HL-60/S4 (cell line): ENCODE data around the gene SERP2.

Experiments used
- in situ Hi-C: fragments of 300-500 bp; cut with MboI; formaldehyde crosslinking; loops from 2 replicates; pipeline ENCODE4 v1.14.3; 2022; ENCODE audit warnings: low sequenced_read_pairs

Gene SERP2

DNA sequence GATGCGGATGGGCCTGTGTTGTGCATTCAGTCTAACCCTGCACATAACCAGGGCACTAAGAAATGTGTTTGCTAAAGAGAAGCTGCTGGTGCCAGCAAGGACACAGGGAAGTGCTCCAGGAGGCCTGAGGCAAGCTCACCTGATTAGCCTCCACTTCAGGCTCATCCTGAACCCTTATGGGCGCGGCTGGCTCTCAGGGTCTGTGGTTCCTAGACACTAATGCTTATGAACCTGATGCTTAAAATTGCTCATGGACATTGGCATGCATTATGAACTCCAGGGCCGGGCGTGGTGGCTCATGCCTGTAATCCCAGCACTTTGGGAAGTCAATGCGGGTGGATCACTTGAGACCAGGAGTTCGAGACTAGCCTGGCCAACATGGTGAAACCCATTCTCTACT lies 34.3 kb downstream of the SERP2 start:
- in situ Hi-C loops, result no loop called here

DNA sequence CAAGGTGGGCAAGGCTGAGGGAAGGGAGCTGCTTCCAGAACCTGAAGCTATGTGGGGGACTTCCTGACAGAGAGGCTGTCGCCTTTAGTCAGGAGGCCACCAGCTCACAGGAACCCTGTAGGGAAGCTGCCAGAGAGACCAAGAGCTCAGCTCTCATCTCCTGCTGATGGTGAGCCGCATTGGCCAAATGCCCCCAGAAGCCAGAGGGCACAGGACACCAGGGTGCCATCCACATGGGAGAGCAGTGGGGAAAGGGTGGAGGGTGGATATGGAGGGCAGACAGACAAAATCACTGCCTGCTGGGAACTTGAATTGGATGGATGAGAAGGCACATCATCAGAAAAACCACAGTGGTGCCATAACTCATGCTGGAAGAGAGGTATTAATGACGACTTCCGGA lies 36.0 kb downstream of the SERP2 start:
- in situ Hi-C loops, result no loop called here

DNA sequence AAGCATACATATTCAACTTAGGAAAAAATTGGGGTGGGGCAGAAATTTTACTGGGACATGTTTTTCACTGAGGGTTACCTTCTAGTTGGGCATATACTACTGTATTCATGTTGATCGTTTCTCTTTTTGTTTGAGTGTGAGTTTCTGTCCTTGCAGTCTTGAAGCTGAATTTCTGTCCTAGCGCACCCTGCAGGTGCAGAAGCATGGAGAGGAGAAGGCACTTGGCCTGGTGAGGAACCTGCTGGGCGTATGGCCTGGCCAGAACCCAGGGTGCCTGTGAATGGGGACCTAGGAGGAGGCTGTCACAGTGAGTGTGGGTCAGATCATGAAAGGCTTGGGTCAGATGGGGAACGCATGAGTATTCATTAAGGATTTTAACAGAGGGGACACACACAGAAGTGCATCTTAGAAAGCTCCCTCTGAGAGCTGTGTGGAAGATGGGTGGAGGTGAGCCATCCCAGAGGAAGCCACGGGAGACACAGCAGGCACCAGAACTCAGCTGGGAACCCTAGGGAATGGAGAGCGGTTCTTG lies 36.8 kb downstream of the SERP2 start:
- in situ Hi-C loops, result no loop called here

DNA sequence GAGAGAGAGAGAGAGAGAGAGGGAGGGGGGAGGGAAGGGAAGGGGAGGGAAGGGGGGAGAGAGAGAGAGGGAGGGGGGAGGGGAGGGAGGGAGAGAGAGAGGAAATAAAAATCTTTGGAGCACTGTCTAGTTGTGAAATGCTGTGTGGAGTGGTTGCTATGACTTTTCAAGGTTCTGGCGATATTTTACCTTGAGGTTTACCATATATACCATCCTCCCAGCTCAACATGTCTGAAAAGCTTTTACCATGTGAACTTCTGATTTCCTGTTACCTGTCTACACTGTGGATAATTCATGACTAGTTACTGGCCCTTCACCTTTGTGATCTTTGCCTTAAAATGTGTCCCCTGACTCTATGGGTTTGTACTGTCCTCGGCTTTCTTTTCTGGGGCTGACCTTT lies 38.2 kb downstream of the SERP2 start:
- in situ Hi-C loops, result no loop called here

DNA sequence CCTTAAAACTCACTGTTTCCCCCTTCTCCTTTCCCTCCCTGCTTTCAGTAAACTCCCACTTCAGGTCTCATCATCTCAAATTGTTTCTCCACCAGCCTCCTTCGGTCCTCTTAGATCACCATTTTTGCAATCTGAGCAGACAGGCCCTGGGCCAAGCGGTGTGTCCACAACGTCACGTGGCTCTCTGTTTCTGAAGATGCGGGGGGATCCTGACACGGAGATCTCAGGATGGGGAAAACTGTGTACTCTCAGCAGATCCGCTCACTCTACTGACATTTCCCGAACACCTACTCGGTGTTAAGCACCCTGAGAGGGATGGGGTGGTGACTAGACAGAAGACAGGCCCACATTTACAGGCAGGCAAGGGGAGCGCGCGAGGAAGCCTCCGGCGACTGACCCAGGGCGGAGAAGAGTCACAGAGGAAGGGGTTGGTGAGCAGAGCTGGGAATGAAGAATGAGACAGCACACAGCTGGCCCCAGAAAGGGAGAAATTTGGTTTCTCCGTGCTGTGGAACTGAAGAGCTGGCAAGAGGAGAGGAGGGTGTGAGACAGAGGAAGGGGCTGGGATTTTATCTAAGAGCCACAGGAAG lies 38.8 kb downstream of the SERP2 start:
- in situ Hi-C loops, result no loop called here

DNA sequence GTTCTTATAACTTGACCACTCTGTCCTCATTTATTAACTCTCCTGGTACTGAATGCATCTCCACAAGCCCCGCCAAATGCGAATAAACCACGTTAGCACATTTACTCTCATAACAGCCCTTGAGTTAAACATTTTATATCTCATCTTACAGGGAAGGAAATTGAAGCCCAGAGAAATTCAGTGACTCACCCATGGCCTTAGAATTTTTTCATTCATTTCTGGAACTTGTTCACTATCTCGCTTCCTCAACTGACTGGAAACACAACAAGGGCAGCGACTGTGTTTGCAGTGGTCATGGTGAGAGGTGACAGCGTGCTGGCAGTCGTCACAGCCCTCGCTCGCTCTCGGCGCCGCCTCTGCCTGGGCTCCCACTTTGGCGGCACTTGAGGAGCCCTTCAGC lies 39.5 kb downstream of the SERP2 start:
- in situ Hi-C loops, result no loop called here

DNA sequence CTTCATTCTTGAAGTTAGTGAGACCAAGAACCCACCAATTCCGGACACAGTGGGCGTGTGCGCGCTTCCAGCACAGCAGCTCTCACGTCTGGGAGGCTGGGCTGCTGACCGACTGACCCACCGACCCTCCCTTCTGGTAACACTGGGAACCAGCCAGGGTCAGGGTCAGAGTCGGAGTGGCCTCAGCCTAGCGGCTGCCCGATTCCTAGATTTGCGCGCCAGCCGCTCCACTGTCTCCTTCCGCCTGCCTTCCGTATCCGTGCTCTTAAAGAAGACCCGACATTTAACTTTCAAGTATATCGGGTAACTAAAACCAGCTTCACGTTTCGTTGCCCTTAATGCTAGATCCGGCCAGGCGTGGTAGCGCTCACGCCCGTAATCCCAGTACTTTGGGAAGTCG lies 41.1 kb downstream of the SERP2 start:
- in situ Hi-C loops, result no loop called here

DNA sequence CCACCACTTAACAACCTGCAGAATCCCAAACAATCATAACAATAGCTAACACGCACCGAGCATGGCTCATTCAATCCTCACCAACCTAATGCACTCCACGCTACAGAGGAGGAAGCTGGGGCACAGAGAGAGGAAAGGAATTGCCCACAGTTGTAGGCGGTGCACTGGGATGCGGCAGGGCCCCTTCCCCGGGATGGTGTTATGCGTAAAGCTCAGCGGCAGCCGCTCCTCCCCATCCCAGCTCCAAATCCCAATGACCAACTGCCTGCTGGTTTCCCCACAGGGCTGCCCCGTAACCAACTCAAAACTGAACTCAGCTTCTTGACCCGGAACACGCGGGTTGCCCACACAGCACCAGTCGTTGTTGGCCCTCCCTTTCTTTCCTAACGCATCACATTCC lies 42.2 kb downstream of the SERP2 start:
- in situ Hi-C loops, result no loop called here

DNA sequence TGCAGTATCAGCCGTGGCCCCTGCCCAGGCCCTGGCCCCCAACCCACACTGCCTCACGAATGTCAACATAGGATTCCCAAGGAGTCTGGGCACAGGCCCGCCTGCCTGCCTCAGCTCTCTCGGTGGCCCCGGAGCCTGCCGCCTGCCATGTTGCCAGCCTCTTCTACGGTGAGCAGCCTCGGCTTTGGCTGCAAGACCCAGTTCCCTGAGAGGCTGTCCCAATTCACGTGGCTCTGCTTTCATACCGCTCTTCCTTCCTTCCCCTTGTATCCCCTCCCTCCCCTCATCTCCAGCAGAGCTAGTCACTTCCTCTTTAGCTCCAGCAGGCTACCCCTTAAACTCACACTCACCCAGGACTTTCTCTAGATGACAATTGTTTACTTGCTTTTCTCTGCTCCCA lies 42.7 kb downstream of the SERP2 start:
- in situ Hi-C loops, result no loop called here

DNA sequence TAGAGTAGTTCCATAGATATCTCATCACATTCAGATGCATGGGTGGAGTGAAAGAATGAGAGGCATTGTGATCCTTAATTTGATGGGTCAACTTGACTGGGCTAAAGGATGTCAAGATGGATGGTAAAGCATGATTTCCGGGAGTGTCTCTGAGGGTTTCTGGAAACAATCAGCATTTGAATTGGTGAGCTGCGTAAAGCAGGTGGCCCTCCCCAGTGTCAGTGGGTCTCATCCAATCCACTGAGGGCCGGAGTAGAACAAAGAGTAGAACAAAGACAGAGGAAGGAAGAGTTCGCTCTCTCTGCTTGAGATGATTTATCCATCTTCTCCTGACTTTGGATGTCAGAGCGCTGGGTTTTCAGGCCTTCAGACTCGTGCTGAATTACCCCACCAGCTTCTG lies 43.1 kb downstream of the SERP2 start:
- in situ Hi-C loops, result no loop called here

DNA sequence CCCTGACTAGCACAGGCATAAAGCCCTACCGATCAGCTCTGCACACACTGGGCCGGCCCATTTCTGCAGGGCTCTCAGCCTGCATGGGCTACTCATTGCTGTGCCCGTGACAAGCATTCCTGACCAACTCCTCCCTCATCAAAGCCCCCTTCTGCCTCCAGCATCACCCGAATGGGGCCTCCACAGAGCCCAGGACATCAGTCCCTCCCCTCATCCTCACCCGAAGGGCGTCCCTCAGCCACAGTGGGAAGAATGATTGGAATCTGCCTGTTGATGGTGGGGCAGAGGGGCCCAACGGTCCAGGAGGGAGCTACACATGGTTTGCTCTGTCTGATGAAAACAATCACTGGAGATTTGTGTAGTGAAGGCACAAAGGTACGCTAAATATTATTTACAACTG lies 43.8 kb downstream of the SERP2 start:
- in situ Hi-C loops, result no loop called here

DNA sequence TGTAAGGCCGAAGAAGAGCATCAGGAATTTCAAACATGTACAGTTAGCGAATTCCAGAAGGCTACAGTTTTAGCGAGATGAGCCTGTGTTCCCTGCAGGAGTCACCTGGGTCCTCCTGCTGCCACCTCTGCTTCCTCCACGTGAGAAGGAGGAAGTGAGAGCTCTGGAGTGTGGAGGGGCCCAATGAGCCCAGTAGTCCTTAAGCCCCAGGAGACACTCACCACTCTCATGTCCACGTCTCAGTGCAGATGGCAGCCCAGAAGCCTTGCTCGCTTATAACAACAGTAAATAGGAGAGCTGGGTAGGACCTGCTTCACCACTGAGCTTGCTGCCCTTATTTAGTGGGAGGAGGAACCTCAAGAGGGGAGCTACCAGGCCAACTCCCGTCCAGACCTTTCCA lies 44.3 kb downstream of the SERP2 start:
- in situ Hi-C loops, result no loop called here

DNA sequence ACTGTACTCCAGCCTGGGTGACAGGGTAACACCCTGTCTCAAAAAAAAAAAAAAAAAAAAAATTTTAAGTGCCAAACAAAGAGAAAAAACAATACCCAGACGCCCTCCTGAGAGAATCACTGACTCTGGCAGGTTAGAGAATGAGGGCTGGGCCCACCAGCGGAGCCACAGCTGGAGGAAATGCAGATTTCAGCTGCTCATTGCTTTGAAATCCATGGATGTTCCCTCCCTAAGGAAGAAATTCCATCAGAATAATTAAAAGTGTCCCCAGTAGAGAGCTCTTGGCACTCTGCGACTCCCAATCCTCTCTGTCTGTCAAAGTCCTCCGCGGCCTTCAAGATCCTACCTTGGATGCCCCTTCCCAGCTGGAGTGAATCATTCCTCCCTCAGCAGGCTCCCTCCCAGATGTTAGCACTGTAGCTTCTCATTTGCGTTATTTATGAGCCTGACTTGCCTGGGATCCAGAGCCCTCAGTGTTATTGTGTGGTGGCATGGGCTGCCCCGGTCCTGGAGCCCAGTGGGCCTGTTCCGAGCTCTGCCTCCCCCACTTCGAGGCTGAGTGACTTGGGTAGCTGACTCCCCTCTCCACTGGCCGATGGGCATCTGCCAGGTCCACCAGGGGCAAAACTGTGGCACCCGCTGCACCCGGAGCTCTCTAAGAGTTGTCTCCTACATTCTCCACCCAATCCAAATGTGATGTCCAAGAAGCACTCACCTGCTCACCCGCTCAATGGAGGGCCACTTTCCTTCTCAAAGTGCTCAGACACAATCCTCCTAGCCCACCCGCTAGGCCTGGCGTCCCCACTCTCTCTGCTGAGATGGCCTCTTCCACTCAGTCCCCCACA lies 47.0 kb downstream of the SERP2 start:
- in situ Hi-C loops, result no loop called here

DNA sequence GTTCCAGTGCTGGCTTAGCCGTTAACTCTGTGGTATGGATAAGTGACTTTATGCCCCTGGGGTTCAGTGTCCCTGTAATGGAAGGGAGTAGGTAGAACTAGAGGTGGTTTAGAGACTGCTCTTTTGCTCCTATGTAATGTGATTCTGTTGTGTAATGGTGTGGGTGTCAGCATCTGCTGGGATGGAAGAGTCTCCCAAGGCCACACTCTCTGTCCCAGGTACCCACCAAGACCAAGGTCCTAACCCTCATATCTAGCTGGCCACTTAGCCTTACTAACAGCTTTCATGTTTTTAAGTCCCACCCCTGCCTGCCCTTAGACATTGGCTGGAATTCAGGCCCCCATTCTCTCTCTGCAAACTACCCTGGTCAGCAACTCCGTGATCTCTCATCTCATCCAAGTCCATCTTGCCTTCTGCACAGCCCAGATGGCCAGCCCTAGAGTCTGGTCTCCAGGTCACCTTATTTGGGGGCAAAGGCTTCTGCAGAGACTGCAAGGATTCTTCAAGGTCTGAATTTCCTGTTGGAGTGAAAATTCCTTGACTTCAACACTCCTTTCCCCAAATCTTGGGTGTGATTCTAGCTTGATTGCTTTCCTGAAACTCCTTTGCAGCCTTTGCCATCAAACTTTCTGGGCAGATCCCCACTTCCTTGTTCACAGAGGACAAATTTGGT lies 48.4 kb downstream of the SERP2 start:
- in situ Hi-C loops, result no loop called here

DNA sequence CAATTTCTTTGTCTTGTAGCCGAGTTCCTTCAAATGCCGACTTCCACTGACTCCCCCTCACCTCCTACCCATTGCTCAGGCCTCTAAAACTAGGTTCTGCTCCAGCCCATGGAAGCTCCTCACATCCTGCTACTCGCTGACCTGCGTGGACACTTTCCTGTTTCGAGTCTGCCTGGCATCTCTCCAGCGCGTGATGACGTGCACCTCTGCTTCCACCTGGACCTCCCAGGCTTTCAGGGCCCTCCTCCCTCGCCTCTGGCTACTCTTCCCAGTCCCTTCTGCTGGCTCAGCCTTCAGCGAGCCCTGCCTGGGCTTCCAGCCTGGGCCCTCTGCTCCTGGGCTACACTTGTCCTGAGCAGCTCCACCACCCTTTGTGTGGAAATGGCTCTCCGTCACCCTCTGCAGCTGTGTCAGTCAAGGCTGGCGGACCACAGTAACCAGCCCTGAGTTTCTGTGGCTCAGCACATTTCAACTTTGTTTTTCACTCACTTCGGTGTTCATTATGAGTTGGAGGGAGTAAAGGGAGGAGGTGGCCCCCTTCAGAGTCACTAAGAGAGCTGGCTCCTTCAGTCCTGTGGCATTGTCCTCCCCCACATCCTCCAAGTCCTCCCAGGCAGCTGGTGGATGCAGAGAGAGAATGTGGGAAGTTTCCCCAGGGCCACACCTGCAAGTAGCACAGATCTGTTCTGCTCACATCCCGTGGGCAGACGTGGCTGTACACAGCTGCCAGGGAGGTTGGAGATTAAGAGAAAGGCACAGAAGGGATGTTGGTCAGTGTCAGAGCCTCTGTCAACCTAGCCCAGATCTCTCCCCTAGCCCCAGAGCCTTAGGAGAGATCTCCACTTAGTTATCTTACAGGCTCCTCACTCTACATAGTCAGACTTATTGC lies 49.4 kb downstream of the SERP2 start:
- in situ Hi-C loops, result no loop called here

DNA sequence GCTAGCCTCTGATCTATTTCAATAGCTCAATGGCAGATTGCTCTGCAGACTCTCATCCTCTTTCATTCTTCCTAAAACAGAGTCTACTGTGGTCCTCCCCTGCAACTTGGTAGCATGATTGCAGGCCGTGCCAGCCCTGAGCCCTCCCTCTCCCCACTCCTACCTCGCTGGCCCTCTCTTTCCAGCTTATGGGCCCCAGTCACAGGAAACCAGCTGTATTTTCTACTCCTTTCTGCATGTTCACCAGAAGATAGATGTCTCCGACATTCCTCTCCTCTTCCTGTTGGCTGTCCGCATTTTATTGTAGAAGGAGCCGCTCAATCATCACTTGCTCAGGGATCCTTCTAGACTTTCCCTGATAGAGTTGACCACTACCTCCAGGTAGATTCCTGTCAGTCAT lies 50.2 kb downstream of the SERP2 start:
- in situ Hi-C loops, result no loop called here

DNA sequence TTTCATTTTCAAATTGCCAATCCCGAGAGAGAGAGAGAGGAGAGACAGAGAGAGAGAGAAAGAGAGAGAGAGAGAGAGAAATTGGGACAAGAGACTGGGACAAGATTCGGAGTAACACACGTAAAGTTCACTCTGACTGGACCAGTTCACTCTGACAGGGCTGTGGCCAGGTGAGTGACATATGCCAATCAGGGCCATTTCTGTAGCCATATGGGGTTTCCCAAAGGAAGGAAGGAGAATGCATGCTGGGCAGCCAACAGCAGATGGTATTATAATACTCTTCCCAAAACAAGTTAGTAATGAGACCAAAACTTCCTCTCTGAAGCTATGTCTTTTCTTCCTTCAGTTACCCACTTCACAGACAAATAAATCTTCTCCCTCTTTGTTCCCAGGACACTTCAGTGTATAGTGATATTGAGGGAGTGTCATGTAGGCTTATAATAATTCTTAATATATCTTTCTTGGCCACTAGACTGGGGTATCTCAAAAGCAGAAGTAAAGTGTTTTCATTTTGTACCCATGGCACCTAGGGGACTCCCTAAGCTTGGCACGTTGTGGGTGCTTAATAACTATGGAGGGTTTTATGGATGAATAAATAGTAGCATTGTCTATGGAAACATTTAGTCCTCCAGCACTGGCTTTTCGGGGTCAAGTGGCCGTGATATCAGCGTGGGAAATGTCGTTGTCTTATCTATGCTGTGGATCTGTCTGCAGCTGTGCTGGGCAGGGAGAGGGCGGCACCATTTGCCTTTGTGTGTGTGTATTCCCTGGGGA lies 51.6 kb downstream of the SERP2 start:
- in situ Hi-C loops, result no loop called here

DNA sequence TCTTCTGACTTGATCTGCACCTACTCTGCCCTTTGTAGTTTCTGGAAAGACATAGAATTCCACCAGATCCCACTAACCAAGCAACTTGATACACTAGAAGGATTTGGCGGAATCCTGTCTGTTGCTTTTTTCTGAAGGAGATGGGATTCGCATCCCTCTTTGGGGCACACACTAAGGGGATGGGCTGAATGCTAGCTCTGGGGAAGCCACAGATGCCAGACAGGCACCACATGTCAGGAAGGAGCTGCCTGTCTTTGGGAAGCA lies 52.1 kb downstream of the SERP2 start:
- in situ Hi-C loops, result no loop called here

DNA sequence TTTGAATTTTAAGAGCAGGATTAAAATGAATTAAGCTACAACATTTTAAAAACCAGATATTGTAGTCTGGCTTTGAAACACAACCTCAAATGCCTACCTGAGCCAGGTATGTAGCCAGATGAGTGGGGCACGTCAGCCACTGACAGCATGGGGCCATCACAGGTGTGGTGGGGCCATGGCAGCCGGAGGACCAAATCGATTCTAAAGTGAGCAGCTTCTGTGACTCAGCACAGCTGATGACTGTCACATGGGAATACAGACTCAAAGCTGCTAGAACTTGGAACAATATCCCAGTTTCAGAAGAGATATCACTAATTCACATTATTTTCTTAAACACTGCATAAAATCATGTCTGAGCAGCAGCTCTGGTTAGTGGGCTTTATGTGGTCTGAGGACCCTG lies 52.8 kb downstream of the SERP2 start:
- in situ Hi-C loops, result no loop called here

DNA sequence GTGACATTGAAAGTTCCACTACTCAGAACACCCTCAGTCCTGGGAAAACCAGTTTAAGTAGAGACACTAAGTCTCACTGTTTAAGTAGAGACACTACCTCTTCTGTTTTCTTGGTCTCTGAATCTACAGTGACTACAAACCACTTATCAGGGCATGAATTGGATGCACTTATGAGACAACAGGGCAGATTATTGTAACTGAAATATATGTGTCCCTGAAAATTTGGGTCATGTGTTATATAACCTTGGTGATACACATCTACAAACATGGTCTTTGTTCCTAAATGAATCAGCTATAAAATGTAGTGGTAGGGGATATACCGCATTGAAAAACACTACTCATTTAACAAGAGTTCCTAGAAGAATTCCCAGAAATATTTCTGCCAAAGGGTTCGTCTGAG lies 55.7 kb downstream of the SERP2 start:
- in situ Hi-C loops, result no loop called here
